HG03378 (cell line): Measurements from ENCODE around the gene HOXB8.

Source experiments
- ATAC-seq: cut with Tn5 transposase; IDR thresholded peaks from one replicate; pipeline ENCODE4 v1.9.1; 2021; ENCODE audit warnings: mild to moderate bottlenecking, moderate library complexity; ENCODE audit not compliant: unreplicated experiment

The HOXB8 gene

DNA sequence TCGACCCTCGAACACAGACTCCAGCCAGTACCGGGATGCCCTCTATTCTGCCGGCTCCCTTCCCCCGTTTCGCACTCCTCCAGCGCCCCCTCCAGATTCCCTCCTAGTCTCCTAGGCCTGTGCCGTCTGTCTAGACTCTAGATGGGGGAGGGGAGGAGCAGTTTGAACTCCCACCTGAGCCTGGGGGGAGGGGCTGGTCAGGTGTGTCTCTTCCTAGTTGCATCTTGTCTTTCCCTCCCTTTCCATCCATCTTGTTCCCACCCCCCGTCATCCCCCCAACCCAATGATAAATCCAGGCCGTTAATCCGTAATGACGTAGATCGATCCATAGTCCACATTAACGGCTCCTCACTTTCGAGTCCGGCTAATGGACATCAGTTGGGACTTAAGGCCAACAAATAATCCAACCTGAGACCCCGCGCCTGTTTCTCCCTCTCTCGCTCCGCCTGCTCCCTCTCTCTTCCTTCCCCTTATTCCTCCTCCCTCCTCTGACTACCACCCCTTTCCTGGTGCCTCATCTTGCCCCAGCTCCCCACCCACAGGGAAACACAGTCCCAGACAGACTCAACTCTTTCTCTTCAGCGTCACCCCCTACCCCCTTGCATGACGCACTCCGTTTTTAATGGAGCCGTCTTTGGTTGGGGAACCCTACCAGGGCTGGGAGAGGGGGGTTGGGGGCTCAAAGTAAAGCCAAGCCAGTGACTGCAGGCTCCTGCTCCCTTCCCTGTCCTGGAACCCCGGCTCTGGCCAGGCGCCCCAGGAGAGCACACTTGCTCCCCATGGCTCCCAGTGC, 18.2 kb downstream of the HOXB8 start:
- ATAC-seq, result no peak

DNA sequence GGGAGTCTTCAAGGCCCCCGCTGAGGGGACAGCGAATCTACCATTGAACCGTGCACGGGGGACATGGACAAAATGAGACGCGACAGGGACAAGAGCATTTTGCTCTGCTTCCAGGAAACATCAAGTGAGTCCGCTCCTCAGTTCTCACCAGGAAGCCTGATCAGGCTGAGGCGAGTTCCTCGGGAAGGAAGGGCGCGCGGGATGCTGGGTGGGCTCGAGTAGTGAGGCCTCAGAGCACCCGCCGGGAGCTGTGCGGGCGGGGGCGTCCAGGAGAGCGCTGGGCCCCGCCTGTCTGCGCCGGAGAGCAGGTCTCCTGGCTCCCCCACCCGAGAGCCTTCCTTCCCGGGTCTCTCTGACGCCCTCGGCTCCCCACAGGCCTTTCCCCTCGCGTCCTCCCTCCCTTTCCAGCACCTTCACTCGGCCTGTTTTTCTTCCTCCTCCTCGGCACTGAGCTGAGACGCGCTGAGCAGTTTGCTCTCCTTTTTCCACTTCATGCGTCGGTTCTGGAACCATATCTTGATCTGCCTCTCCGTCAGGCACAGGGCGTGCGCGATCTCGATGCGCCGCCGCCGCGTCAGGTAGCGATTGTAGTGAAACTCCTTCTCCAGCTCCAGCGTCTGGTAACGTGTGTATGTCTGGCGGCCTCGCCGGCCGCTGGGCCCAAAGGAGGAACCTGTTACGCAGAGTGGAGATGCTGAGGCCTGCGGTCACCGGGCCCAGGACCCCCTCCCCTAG, 18.9 kb downstream of the HOXB8 start:
- no peak for ATAC-seq

DNA sequence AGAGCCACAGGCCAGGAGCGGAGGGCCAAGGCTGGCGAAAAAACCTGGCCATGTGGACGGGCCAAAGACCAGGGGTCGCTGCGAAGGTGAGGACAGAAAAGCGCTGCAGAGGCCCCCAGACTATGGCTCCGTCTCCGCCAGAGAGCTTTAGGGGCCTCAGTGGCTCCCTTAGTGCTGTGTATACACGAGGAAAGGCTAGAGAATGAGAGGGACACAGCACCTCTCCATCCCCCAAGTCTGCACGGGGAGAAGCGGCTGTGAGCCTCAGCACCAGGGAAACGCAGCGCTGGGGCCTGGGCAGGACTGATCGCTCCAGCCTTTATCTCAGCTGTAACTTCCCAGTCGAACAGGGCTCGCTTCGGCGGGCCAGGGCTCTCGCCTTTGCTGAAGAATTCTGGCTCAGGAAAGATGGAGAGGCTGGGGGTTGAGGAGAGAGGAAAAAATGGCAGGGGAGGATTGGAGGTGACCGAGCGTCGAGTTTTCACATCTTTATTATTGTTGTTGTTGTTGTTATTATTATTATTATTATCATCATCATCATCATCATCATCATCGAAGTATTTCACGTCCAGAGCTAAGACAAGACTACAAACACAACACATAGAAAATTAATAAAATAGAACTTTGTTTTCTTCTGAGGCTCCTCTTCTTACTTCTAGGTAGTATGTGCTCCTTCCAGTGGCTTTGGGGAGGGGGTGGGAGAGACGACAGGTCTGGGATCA, 19.7 kb downstream of the HOXB8 start:
- ATAC-seq, result no peak

DNA sequence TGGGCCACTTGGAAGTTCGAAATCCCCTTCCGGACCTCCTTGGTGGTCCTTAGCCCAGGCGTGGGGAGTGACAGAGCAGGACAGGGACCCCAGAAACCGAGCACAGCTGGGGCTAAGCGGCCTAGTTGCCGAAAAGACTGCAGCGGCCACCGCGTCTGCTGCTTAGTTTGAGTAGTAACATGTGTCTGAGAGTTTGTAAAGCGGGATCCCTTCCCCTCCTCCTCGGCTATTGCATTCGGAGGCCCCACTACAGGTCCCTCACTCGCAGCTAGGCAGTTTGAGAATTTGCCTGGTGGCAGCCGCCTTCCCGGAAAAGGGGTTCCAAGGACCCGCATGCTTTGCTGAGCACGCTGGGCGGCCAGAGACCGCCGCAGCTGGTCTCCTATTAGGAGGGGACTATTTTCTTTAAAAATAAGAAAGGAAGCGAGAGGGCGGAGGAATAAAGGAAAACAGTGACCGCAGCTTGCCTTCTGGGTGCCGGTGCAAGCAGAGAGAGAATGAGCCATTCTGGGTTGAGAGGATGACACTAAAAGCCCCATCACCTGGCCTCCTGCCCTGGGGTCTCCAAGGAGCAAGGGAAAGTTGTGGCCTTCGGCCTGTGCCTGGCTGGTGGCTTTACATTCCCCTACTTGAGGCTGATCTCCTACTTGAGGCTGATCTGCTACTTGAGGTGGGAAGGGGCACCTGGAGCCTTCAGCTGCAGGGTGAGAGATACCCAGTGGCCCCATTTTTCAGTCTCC, 20.4 kb downstream of the HOXB8 start:
- no peak for ATAC-seq

DNA sequence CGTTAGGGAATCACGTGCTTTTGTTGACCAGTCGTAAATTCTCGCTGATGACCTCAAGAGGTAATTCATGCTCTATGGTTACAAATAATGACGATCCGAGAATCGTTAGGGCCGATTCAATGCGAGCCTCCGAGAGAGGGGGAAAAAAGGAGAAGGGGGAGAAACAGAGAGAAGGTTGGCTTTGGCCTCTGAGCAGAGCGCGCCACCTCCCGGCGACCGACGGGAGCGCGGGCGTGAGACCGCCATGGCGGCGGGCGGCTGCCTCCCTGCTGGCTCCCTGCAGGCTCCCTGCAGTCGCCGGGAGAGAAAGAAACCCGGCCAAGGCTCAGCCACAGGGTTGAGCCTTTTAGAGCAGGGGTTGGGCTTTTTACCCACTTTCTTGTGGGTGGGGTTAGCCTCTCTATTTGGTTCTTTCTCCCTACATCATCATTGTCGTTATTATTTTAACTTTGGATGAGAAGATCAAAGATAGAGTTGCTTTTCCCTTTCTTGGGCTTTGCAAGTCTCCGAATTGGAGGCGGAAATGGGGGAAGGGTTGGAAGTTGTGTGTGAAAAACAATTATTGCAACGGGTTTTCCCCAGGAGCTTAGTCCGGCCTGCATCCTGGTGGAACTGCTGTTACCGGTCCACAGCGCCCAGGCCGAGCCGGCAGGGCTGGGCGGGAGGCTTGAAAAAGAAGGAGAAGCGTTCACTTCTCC, 21.1 kb downstream of the HOXB8 start:
- ATAC-seq, result no peak

DNA sequence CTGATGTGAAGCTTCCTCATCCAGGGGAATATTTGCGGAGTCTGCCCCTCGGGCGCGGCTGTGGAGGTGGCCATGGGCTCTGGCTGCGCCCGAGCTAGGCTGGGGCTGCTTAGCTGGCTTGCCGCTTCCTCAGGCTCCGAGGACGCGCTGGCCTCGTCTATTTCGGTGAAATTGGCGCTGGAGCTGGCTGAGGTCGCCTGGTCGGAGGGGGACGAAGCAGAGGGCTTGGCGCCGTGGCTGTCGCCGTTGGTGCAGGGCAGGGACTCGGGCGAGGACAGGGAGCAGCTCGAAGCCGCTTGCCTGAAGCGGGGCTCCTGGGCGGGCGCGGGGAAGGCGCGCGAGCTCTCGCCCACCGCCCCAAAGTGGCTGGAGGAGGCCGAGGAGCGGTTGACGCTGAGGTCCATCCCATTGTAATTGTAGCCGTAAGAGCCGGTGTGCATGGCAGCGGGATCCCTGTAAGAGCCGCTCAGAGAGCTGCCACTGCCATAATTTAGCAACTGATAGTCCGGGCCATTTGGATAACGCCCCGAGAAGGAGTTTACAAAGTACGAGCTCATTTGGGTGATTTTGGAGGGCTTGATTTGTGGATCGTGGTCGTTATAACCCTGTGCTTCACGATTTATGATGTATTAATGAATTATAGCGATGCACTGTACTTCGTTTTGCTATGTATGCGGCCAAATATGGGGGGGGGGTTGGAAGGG, 21.8 kb downstream of the HOXB8 start, which contains the start of gene HOXB5:
Gene HOXB5 (minus strand): TSS at position 654 of the 704 bp plus-strand sequence. CDS start 97 bp downstream, at position 557.
- no peak for ATAC-seq

DNA sequence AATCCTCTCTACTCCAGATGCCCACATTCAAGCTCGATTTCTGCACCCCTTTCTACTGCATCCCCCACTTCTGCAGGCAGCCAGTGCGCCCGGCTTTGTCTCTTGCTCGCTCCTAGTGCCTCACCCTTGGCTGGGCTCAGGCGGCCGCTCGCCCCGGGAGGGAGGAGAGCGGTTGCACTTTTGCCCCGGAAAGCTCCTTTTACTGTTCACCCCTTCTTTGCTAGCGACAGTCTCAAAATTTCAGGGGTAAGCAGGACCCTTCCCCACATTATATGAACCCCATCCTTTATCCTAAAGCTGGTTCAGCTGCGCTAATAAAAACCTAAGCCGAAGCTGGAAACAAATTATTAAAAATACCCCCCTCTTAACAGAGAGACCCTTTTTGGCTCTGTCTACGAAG, 22.5 kb downstream of the HOXB8 start:
- ATAC-seq, result no peak

DNA sequence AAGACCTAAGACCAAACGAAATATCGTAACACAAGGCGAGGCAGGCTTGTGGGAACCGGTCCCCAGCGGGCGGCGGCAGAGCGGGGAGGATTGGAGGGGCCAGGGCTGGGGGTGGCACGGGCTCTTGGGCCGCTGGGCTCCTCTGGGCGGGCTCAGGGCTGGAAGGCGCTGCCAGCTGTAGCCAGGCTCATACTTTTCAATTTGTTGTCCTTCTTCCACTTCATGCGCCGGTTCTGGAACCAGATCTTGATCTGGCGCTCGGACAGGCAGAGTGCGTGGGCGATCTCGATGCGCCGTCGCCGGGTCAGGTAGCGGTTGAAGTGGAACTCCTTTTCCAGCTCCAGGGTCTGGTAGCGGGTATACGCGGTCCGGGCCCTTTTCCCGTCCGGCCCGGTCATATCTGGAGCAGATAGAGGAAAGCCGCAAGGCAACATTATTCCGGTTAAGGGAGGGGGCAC, 23.0 kb downstream of the HOXB8 start:
- no peak for ATAC-seq

DNA sequence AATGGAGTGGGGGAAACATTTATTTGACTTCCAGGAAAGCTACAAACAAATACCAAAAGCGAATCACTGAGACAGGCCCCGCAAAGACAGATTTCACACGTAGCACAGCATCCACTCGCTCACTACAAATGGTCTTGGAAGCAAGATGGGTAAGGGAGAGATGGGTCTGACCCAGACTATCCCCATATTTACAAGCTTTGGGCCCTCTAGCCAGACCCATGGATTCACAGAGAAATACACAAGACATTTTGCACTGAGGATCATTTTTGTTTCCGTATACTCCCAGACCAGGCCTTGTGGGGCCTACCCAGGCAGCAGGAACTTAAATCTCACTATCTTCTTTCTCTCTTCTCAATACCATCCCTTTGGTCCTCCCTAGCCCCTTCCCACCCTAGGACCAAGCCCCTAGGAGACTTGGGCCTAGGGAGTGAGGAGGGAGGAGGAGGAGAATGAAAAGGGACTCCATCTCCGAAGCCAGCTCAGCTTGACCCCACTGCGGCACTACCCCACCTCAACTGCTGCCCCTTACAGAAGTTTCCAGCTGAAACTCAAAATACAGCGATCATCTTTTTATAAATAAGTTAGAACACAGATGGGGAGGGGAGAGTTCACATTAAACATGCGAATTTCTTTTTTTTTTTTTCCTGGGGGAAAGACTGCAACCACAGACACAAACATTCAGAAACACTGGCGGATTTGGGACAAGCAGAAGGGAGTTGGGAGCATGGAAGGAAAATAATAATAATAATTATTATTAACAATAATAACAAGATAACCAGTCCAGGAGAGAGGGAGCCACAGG, 23.6 kb downstream of the HOXB8 start:
- ATAC-seq, result no peak

DNA sequence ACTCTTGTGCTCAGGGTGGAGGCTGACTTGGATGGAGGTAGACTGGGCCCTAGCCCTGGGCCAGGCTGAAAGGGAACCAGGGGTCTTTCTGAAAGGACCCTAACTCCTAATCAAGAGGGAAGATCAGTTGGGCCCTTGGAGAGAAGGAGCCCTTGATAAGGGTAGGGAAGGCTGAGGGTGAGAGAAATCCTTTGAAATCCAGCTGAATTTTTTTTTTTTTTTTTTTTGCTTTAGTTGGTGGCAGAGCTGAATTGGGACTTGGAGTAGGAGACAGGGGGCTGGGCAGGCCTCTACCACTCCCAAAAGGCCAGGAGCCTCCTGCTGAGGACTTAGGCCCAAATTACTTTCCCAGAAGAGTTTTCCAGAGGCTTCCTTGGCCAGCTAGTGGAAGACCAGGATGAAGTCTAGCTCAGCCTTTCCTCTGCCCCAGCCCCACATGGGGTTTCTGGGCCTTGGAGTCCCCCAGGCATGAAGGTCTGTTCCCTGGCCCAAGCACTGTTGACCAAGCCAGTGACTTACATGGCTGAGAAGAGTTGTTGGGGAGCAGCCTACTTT, 24.4 kb downstream of the HOXB8 start:
- no peak for ATAC-seq

DNA sequence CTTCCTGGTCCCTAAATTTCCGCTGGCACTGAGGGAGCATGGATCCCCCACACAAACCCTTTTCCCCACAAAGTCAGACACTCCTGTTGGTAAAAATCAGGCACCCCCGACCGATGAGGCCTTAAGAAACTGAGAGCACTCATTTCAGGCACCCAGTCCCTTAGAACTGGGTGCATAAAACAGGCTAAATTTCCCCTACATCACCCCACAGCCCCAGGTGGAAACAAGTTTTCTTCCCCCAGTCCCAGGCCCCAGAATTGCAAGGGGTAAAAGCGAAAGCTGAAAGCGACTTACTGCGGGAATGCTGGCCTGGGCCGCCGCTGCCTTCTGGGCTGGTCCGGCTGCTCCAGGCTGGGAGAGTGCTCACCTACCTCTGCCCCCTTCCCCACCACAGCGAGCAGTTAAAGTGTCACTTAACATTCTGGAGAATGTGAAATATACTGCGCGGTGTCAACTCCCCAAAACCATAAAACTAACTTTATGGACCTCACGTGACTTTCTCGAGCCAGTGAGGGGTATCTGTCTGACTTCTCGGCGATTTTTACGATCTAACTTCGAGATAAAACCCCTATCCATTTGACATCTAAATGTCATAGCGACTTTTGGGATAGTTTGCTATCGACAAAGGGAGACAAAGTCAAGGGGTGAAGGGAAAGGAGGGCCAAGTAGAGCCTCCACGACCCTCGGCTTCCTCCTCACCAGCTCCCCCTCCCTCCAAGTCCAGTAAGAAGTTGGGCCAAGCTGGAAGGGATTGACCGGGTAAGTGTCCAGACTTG, 25.1 kb downstream of the HOXB8 start, which contains the start of gene HOXB3:
Gene HOXB3 (minus strand): TSS at position 411 of the 776 bp plus-strand sequence. CDS start 37,767 bp downstream, outside the sequence.
- no peak for ATAC-seq

DNA sequence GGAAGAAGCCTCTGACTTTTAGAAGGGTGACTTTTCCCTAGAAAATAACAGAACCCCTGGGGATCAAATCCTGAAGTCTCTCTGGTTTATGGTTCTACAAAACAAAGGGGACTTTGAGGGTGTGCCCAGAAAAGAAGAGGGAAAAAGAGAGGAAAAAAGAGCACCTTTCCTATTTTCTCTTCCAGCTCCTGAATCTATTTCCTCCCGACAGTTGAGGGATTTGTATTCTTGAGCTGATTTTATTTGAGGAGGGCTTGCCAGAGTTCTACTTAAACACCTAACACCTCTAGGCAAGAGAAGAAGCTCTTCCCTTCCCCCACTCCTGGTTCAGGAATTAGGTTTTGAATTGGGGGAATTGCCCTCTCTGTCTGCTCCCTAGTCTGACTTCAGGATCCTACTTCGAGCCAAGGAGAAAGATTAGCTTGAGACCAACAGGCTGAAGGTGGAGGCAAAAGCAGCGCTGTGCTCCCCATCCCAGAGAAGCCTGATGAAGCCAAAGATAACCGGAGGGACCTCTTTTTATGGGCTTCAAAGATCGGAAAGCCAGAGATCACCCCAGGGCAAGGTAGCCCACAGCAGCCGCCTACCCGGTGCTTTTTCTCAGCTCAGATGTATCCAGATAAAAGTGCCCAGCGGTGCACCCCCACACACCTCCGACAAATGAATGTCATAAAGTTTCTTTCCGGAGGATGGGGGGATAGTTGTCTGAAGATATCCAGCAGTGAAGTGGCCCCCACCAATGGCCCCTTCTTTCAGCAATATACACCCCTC, 25.8 kb downstream of the HOXB8 start:
- no peak for ATAC-seq

DNA sequence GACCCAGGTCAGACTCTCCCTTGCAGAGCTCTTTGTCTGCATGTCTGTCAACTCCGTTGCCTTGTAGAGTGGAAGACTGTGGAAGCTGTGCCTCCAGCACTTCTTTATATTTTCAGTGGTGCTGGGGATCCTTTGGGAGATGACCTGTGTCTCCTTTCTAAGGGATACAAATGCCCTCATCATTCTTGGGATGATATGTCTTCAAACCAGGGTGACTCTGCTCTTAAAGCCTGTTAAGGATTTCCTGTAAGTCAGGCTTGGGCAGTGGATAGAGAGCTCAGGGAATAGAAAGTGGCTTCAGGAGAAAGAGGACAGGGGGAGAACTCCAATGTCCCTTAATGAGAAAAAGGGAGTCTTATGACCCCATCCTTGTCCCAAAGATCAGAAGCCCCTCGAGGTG, 26.6 kb downstream of the HOXB8 start:
- ATAC-seq, result no peak

DNA sequence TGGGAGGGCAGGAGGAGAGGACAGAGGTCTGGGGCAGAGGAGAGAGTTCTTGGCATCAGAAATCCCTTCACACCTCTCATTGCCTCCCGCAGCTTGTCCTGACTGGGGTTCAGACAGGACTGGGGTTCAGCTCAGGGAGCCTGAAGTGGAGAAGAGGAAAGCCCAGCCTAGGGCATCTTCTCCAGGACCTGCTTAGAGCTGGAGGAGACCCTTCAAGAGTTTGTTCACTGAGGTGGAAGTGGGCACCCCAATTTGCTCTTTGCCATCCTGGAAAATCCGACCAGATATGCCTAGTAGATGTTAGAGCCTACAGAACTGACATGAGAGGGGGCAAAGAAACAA, 27.0 kb downstream of the HOXB8 start:
- no peak for ATAC-seq

DNA sequence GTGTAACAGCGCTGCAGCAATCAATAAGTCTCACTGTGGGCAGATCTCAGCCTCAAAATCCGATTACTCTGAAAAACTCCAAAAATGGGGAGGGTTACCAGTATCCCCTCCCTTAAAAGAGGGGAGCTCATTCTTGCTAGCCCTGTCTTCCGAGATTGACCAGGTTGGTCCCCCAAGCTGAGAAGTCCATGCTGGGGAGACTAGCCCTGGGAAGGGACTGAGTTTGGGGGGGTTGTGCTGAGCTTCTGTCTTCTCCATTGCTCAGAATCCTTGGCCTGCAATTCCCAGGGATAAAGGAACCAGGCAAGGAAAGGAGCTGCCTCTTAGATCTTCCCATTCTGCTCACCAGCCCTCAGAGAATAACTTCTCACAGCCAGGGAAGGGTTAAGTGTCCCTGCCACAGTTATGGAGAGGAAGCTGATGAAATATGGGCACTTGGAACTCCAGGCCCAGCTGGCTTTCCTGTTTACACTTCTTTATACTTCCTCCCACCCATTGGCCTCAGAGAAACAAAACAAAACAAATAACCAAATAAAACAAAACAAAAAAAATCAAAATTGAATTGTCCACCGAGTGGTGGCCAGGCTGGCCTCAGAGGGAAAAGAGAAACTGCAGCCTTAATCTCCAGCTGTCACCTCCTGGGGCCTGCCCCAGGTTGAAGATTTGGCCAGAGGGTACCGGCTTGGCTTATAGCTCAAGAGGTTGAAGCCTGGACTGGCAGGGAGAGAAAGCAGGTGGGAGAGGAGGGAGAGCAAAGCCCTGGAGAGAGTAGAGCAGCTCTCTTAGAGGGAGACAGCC, 27.6 kb downstream of the HOXB8 start:
- no peak for ATAC-seq
